ENCODE measurements around the gene TENT5C. TPM values are rescaled to one million over a fixed set of nuclear protein-coding genes. Genes with fewer than 3 reads are reported as not detected.

Gene TENT5C
- total RNA-seq, 3 donors from 2014 or later, result 16.5 to 37.4 (median 32.1) TPM

DNA sequence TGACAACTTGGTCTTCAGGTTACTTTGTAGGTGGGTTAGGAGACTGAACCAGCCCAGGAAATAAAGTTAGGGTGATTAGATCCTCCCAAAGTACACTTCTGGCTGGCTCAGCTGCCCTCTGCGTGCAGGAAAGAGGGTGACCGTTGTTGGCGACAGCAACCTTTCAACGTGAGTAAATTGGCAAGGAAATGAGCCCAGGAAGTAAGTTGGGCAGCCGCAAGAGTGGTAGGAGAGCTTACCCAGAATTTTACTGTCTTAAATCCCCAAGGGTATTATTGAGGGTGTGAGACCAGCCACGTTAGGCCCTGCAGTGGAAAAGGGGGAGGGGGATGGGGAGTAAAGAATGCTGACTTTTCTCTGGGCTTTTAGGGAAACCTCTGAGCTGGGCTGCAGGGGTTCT is 1.6 kb downstream of the TENT5C start:
- Histone ChIP-seq H3K9me3 (no peaks in the 10 kb centered on the region), H3K4me1 (ENCODE audit: low read depth) (peaks cover 48% of the 10 kb centered on the region), H3K4me3 (peak overlapping the region; percentile 74), H3K36me3 (ENCODE audit: low read depth) (no peaks in the 10 kb centered on the region)
- ATAC-seq (peak; percentile 18), DNase-seq (peak; percentile 63 to 74 (median 73))
- intact Hi-C loops (cut with DNase I, micrococcal nuclease), result loop anchor here (10.0 kb wide), 1 partner anchor 147 kb away; no protein-coding TSS in a partner anchor
- TF ChIP-seq, protein P1, sequence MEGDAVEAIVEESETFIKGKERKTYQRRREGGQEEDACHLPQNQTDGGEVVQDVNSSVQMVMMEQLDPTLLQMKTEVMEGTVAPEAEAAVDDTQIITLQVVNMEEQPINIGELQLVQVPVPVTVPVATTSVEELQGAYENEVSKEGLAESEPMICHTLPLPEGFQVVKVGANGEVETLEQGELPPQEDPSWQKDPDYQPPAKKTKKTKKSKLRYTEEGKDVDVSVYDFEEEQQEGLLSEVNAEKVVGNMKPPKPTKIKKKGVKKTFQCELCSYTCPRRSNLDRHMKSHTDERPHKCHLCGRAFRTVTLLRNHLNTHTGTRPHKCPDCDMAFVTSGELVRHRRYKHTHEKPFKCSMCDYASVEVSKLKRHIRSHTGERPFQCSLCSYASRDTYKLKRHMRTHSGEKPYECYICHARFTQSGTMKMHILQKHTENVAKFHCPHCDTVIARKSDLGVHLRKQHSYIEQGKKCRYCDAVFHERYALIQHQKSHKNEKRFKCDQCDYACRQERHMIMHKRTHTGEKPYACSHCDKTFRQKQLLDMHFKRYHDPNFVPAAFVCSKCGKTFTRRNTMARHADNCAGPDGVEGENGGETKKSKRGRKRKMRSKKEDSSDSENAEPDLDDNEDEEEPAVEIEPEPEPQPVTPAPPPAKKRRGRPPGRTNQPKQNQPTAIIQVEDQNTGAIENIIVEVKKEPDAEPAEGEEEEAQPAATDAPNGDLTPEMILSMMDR (IDR thresholded peaks at IDR 0.05), result no peak

DNA sequence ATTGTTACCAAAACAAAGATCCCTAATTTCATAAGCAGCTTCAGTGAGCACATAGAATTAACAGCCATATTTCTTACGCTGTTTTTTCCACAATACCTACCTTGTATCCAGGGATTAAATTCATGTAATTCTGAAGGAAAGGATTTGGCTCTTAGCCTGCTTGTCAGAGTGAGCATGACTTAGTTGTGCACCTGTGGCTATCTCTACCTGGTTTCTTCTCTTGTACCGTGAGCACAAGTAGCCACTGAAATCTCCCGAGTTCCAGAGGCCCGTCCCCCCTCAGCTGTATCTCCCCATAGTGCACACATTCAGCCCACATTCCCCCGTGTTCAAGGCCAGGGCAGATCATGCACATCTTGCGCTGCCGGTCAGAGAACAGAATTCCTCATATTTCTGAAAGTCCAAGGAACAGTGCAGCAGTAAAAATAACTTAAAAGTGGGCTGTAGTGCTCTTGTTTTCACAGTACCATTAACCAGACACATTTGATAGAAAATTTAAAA is 2.3 kb downstream of the TENT5C start:
- DNase-seq (no peak), ATAC-seq (no peak)
- TF ChIP-seq, protein P1 (IDR thresholded peaks at IDR 0.05), result no peak
- Histone ChIP-seq H3K4me1 (ENCODE audit: low read depth) (peaks cover 54% of the 10 kb centered on the region), H3K36me3 (ENCODE audit: low read depth) (no peaks in the 10 kb centered on the region), H3K4me3 (no peak overlapping the region), H3K9me3 (no peaks in the 10 kb centered on the region)
- intact Hi-C loops (cut with DNase I, micrococcal nuclease), result loop anchor here (10.0 kb wide), 1 partner anchor 147 kb away; no protein-coding TSS in a partner anchor

GRCh38 chr1:117608758-117609157 is 2.9 kb downstream of the TENT5C start:
- intact Hi-C loops (cut with DNase I, micrococcal nuclease), result loop anchor here (10.0 kb wide), 1 partner anchor 146 kb away; no protein-coding TSS in a partner anchor
- Histone ChIP-seq H3K4me3 (no peak overlapping the region), H3K4me1 (ENCODE audit: low read depth) (peaks cover 60% of the 10 kb centered on the region)

GRCh38 chr1:117609471-117609911 is 3.6 kb downstream of the TENT5C start:
- TF ChIP-seq, protein P1 (IDR thresholded peaks at IDR 0.05), result no peak
- no peak overlapping the region for H3K4me3 ChIP-seq
- DNase-seq, result no peak
- no peaks in the 10 kb centered on the region for H3K9me3 ChIP-seq
- no peaks in the 10 kb centered on the region for H3K36me3 ChIP-seq (ENCODE audit: low read depth)
- intact Hi-C loops (cut with DNase I, micrococcal nuclease), result loop anchor here (10.0 kb wide), 1 partner anchor 145 kb away; no protein-coding TSS in a partner anchor
- H3K4me1 ChIP-seq (ENCODE audit: low read depth), result peaks cover 67% of the 10 kb centered on the region
- no peak for ATAC-seq

More at GRCh38 chr1:117608758-117609157, 2.9 kb downstream of the TENT5C start:
- TF ChIP-seq, protein P1 (IDR thresholded peaks at IDR 0.05), result no peak
- ATAC-seq, result no peak
- H3K36me3 ChIP-seq (ENCODE audit: low read depth), result no peaks in the 10 kb centered on the region
- DNase-seq, result no peak
- no peaks in the 10 kb centered on the region for H3K9me3 ChIP-seq

GRCh38 chr1:117610036-117610435 is 4.2 kb downstream of the TENT5C start:
- Histone ChIP-seq H3K36me3 (ENCODE audit: low read depth) (no peaks in the 10 kb centered on the region), H3K4me1 (ENCODE audit: low read depth) (peaks cover 69% of the 10 kb centered on the region), H3K4me3 (no peak overlapping the region), H3K9me3 (no peaks in the 10 kb centered on the region)
- DNase-seq (no peak), ATAC-seq (no peak)
- TF ChIP-seq, protein P1 (IDR thresholded peaks at IDR 0.05), result no peak
- intact Hi-C loops (cut with DNase I, micrococcal nuclease), result loop anchor here in 1 of 2 donors (10.0 kb wide), 1 partner anchor 65 kb away; no protein-coding TSS in a partner anchor

Measured in mucosa of descending colon (tissue), 3 donors.